ENCODE data around the gene KCNT1.

GRCh38 chr9:135833864-135834263 is 131.9 kb downstream of the KCNT1 start:
- TF ChIP-seq POLR2A (IDR thresholded peaks at IDR 0.05) (no peak), CTCF (IDR thresholded peaks at IDR 0.05) (no peak)
